HL-60 (cell line): Measurements from ENCODE around the gene WDR49.

Experiments
- DNase-seq, 2 experiments: peaks; one replicate each; pipeline ENCODE4 v3.0.0-alpha.2; 2010 to 2020; ENCODE audit warnings: low read depth in 1 of 2, low spot score in 1 of 2
- H3K27ac ChIP-seq: fragments of 250-450 bp; sonication (Bioruptor Pico); replicated peaks from 2 replicates; pipeline ENCODE4 v1.5.1; 2020; ENCODE audit warnings: mild to moderate bottlenecking, moderate library complexity
- H3K27me3 ChIP-seq: fragments of 250-450 bp; sonication (Bioruptor Pico); 2 replicates; pipeline ENCODE4 v1.5.1; 2021; ENCODE audit warnings: mild to moderate bottlenecking, moderate library complexity; ENCODE audit not compliant: insufficient read depth, poor library complexity, severe bottlenecking
- H3K4me3 ChIP-seq: replicated peaks from 2 replicates; pipeline ENCODE4 v1.5.1; 2011; ENCODE audit warnings: mild to moderate bottlenecking, control low read depth, low read length; ENCODE audit not compliant: insufficient read depth
- CTCF ChIP-seq: IDR thresholded peaks from one replicate; pipeline ENCODE4 v1.5.1; 2011; ENCODE audit warnings: low read length, control low read depth, inconsistent platforms; ENCODE audit not compliant: insufficient read depth
- GABPA ChIP-seq: IDR thresholded peaks from 2 replicates; pipeline ENCODE4 v1.6.1; 2012; ENCODE audit warnings: low read depth
- POLR2AphosphoS5 ChIP-seq: IDR thresholded peaks from 2 replicates; pipeline ENCODE4 v1.6.1; 2012; ENCODE audit warnings: low read depth
- SPI1 ChIP-seq: IDR thresholded peaks from 2 replicates; pipeline ENCODE4 v1.6.1; 2012; ENCODE audit warnings: low read depth, mild to moderate bottlenecking, borderline replicate concordance
- TF ChIP-seq, protein P1 (sequence below): IDR thresholded peaks from 2 replicates; pipeline ENCODE4 v1.6.1; 2012; ENCODE audit warnings: low read depth; ENCODE audit not compliant: insufficient replicate concordance

Gene WDR49

DNA sequence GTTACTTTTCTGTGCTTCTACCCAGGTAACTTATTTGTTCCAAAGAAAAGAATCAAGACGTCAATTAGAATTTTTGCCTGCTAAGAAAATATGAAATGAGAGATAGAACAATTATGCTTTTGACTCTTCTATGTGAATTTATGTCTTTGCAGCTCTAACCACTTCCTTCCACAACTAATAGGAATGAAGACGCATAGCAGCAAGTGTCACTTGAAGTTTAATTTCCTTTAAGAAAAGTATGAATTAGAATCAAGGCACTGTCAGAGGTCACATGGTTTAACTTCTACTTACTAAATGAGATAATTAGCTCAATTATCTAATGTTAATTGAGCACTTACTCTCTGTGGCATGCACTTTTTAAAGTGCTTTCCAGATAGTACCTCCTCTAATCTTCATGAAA lies 3.3 kb downstream of the WDR49 start:
- H3K27ac ChIP-seq: no peak overlapping the region
- no peak for DNase-seq
- TF ChIP-seq GABPA (no peak), POLR2AphosphoS5 (no peak), CTCF (no peak), SPI1 (no peak)
- TF ChIP-seq, protein P1, sequence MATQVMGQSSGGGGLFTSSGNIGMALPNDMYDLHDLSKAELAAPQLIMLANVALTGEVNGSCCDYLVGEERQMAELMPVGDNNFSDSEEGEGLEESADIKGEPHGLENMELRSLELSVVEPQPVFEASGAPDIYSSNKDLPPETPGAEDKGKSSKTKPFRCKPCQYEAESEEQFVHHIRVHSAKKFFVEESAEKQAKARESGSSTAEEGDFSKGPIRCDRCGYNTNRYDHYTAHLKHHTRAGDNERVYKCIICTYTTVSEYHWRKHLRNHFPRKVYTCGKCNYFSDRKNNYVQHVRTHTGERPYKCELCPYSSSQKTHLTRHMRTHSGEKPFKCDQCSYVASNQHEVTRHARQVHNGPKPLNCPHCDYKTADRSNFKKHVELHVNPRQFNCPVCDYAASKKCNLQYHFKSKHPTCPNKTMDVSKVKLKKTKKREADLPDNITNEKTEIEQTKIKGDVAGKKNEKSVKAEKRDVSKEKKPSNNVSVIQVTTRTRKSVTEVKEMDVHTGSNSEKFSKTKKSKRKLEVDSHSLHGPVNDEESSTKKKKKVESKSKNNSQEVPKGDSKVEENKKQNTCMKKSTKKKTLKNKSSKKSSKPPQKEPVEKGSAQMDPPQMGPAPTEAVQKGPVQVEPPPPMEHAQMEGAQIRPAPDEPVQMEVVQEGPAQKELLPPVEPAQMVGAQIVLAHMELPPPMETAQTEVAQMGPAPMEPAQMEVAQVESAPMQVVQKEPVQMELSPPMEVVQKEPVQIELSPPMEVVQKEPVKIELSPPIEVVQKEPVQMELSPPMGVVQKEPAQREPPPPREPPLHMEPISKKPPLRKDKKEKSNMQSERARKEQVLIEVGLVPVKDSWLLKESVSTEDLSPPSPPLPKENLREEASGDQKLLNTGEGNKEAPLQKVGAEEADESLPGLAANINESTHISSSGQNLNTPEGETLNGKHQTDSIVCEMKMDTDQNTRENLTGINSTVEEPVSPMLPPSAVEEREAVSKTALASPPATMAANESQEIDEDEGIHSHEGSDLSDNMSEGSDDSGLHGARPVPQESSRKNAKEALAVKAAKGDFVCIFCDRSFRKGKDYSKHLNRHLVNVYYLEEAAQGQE: no peak
- no peaks in the 10 kb centered on the region for H3K27me3 ChIP-seq
- H3K4me3 ChIP-seq: no peak overlapping the region

DNA sequence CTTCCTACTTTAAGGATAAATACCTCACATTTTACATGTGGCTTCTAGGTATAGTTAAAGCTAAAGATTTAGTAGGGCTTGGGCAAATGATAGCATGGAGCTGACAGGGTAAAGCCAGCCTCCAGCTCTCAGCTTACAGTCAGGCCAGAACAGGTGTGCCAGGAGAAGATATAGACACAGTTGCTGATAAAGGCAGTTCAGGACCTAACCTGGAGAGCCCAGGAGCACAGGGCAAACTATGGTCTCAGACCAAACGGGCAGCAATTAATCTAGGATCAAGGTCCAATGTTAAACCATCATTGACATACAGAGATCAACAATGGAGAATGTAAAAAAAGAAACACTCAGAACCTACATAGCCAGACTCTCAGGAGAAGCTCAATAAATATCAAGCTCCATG lies 4.0 kb downstream of the WDR49 start:
- Histone ChIP-seq H3K27ac (no peak overlapping the region), H3K27me3 (no peaks in the 10 kb centered on the region), H3K4me3 (no peak overlapping the region)
- TF ChIP-seq POLR2AphosphoS5 (no peak), SPI1 (no peak), CTCF (no peak)
- TF ChIP-seq, protein P1: no peak
- no peak for DNase-seq

DNA sequence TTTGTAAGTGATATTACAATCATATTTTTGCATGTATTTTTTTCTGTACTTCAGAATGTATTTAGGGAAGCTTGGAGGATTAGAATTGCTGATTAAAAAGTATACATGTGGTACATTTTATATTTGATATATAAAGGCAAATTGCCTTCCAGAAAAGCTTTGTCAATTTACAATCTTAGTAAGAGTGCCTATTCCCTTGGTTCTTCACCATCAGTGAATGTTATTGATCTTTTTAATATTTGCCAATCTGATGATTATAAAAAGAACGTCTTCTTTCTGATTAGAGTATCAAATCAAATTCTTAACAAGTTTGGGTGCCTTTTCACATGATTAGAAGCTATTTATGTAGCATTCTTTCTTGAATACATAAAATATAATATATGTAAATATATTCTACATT lies 9.1 kb downstream of the WDR49 start:
- Histone ChIP-seq H3K27ac (no peak overlapping the region), H3K27me3 (no peaks in the 10 kb centered on the region), H3K4me3 (no peak overlapping the region)
- TF ChIP-seq SPI1 (no peak), GABPA (no peak), POLR2AphosphoS5 (no peak), CTCF (no peak)
- TF ChIP-seq, protein P1: no peak
- DNase-seq: no peak
